ENCODE data around the gene DYNC1I1. TPM values are rescaled to one million over a fixed set of nuclear protein-coding genes. Genes with fewer than 3 reads are reported as not detected.

DYNC1I1 gene
- total and polyA plus RNA-seq, 2 of the 4 experiments (the other 2 are of a cell fraction): under 0.01 to 0.15 TPM

DNA sequence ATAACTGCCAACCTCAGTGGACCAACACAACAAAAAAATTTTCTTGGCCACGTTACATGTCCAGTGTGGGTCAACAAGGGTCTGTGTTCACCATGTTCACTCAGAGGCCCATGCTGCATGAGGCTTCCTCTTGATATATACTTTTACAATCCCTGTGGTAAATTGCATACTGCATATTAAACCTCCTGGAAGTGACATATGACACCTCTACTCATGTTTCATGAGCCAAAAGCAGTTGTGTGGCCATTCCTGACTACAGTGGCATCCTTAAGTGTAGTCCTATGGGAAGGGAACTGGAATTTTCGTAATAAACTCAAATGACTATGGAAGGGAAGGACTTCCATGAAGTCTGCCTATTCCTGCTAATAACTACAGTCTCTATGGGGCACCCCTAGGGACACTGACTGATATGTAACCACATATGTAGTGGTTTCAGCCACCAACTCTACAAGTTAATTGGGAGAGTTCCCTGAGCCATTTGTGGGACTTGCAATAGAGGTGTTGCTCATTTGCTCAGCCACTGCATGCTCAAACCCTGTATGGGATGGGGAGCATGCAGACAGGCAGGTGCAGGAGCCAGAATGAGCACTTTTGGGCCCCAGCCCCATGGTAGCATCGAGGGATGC is 9.7 kb downstream of the DYNC1I1 start:
- H3K9me1 ChIP-seq (ENCODE audit: insufficient read depth, low read length): no peaks in the 10 kb centered on the region
- no peaks in the 10 kb centered on the region for H4K20me1 ChIP-seq (ENCODE audit: insufficient read depth, low read length)
- no peak overlapping the region for H2BK5ac ChIP-seq (ENCODE audit: low read depth, low read length, poor library complexity, severe bottlenecking)
- H3K4me3 ChIP-seq (ENCODE audit: insufficient read depth, low read depth, low read length): no peak overlapping the region
- H3K79me1 ChIP-seq (ENCODE audit: low read depth in 1 of 2, low read length in 2 of 2): no peaks in the 10 kb centered on the region
- WGBS, 2 experiments (ENCODE audit: extremely low coverage in 2 of 2, insufficient read length in 1 of 2): 0% methylated on average over 1 of the region's 3 CpGs; no CpG with 5 or more reads in 1 of the 2 experiments
- no peak overlapping the region for H2BK20ac ChIP-seq (ENCODE audit: low read depth, low read length)
- ChIA-PET POLR2A (ENCODE audit: unreplicated experiment) (no interaction called here), CTCF (no interaction called here)
- no peak overlapping the region for H2AK9ac ChIP-seq (replicated peaks; ENCODE audit: low read depth, low read length, poor library complexity)
- H2BK15ac ChIP-seq (ENCODE audit: low read depth, low read length): no peak overlapping the region
- TF ChIP-seq RFX5 (IDR thresholded peaks at IDR 0.05; ENCODE audit: low read depth, low read length): no peak
- TF ChIP-seq CHD1 (IDR thresholded peaks at IDR 0.05; ENCODE audit: low read depth, low read length): no peak
- no TSS peak for BruUV-seq (replicated peaks)
- ATAC-seq (ENCODE audit: low read depth) (no peak), DNase-seq (no peak)
- in situ Hi-C loops (cut with MboI; ENCODE audit: low sequenced_read_pairs) (no loop called here), intact Hi-C loops (cut with micrococcal nuclease) (no loop called here), dilution Hi-C loops (cut with HindIII; ENCODE audit: low sequenced_read_pairs, unreplicated experiment) (no loop called here)
- no peak overlapping the region for H4K91ac ChIP-seq (ENCODE audit: insufficient read depth, low read depth, low read length)
- H2AK5ac ChIP-seq (ENCODE audit: low read depth, low read length): no peak overlapping the region
- H3K4ac ChIP-seq (ENCODE audit: low read depth, low read length): no peak overlapping the region
- no peak overlapping the region for H4K5ac ChIP-seq (ENCODE audit: low read depth, low read length)
- H3K27ac ChIP-seq (ENCODE audit: insufficient read depth, low read length): no peak overlapping the region
- no peaks in the 10 kb centered on the region for H3K36me3 ChIP-seq (ENCODE audit: control insufficient read depth, insufficient read depth, low read length)
- no peaks in the 10 kb centered on the region for H3K27me3 ChIP-seq (ENCODE audit: control insufficient read depth, insufficient read depth, low read length)
- H3K23ac ChIP-seq (ENCODE audit: low read depth, low read length): no peak overlapping the region
- no peak overlapping the region for H2AFZ ChIP-seq (replicated peaks; ENCODE audit: low read length, poor library complexity)
- H3K18ac ChIP-seq (ENCODE audit: low read depth, low read length): no peak overlapping the region
- no peak overlapping the region for H3K56ac ChIP-seq (ENCODE audit: extremely low read depth, insufficient read depth, low read length)
- H3K9ac ChIP-seq (ENCODE audit: low read depth, low read length): no peak overlapping the region
- no peaks in the 10 kb centered on the region for H3K4me1 ChIP-seq (ENCODE audit: control insufficient read depth, insufficient read depth, low read length)
- no peak overlapping the region for H2BK120ac ChIP-seq (ENCODE audit: low read depth, low read length)
- no peak overlapping the region for H3K14ac ChIP-seq (replicated peaks; ENCODE audit: low read depth, low read length)
- H4K8ac ChIP-seq (ENCODE audit: low read depth in 2 of 2, low read length in 2 of 2): no peak overlapping the region
- no peaks in the 10 kb centered on the region for H3K9me3 ChIP-seq (ENCODE audit: control insufficient read depth, insufficient read depth, low read length)
- H3K4me2 ChIP-seq (ENCODE audit: low read depth, low read length): no peak overlapping the region
